NB4 (cell line): ENCODE measurements around the gene MS4A6A.

ENCODE experiments used
- DNase-seq: peaks from one replicate; pipeline ENCODE4 v3.0.0; 2010; ENCODE audit warnings: low read depth
- H3K4me3 ChIP-seq: one replicate; pipeline ENCODE4 v1.5.1; 2011; ENCODE audit warnings: mild to moderate bottlenecking, low read depth, low read length, moderate library complexity
- MYC ChIP-seq: IDR thresholded peaks from 2 replicates; pipeline ENCODE4 v1.6.1; 2011; ENCODE audit warnings: low read depth, low read length
- POLR2A ChIP-seq: IDR thresholded peaks from 2 replicates; pipeline ENCODE4 v1.6.1; 2011; ENCODE audit warnings: mild to moderate bottlenecking; ENCODE audit not compliant: insufficient read length; ENCODE audit errors: extremely low read depth
- TF ChIP-seq, protein P1 (sequence below): IDR thresholded peaks from one replicate; pipeline ENCODE4 v1.5.1; 2012; ENCODE audit warnings: low read depth, low read length
- TF ChIP-seq, protein P2 (sequence below): IDR thresholded peaks from 2 replicates; pipeline ENCODE4 v1.6.1; 2011; ENCODE audit warnings: low read depth, low read length

The MS4A6A gene

DNA sequence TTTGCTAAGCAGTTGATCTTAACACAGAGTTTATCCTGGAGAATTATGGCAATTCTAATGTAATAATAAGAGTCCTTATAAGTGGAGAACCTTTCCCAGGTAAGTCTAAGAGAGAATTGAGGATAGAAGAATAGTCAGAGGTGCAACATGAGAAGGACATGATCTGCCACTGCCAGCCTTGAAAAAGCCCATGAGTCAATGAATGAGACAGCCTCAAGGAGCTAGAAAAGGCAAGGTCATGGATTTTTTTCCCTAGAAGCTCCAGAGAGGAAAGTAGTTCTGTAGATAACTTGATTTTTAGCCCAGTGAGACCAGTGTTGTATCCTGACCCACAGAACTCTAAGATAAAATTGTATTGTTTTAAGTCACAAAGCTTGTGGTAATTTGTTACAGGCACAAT is 16.9 kb downstream of the MS4A6A start:
- TF ChIP-seq, protein P1, sequence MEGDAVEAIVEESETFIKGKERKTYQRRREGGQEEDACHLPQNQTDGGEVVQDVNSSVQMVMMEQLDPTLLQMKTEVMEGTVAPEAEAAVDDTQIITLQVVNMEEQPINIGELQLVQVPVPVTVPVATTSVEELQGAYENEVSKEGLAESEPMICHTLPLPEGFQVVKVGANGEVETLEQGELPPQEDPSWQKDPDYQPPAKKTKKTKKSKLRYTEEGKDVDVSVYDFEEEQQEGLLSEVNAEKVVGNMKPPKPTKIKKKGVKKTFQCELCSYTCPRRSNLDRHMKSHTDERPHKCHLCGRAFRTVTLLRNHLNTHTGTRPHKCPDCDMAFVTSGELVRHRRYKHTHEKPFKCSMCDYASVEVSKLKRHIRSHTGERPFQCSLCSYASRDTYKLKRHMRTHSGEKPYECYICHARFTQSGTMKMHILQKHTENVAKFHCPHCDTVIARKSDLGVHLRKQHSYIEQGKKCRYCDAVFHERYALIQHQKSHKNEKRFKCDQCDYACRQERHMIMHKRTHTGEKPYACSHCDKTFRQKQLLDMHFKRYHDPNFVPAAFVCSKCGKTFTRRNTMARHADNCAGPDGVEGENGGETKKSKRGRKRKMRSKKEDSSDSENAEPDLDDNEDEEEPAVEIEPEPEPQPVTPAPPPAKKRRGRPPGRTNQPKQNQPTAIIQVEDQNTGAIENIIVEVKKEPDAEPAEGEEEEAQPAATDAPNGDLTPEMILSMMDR: no peak
- TF ChIP-seq, protein P2, sequence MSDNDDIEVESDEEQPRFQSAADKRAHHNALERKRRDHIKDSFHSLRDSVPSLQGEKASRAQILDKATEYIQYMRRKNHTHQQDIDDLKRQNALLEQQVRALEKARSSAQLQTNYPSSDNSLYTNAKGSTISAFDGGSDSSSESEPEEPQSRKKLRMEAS: no peak
- TF ChIP-seq MYC (no peak), POLR2A (no peak)
- H3K4me3 ChIP-seq: no peak overlapping the region
- DNase-seq: no peak

DNA sequence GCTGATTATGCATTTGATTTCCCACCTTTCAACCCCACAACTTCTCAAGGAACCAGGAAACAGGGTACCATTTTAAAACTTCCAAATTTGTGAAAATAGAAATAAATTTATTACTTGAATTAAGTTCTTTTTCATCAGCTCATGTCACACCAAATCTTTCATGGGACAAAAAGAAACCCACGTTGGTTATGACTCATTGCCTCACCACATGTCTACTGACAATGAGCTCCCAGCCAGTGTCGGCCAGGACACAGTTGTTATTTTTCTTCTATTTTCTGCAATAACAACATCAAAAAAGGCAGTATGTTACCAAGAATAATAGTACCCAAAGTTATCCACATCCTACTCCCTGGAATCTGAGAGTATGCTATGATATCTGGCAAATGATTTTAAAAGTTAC is 17.3 kb downstream of the MS4A6A start:
- DNase-seq: peak; percentile 23
- TF ChIP-seq MYC (no peak), POLR2A (no peak)
- TF ChIP-seq, protein P2: no peak
- TF ChIP-seq, protein P1: no peak
- no peak overlapping the region for H3K4me3 ChIP-seq

DNA sequence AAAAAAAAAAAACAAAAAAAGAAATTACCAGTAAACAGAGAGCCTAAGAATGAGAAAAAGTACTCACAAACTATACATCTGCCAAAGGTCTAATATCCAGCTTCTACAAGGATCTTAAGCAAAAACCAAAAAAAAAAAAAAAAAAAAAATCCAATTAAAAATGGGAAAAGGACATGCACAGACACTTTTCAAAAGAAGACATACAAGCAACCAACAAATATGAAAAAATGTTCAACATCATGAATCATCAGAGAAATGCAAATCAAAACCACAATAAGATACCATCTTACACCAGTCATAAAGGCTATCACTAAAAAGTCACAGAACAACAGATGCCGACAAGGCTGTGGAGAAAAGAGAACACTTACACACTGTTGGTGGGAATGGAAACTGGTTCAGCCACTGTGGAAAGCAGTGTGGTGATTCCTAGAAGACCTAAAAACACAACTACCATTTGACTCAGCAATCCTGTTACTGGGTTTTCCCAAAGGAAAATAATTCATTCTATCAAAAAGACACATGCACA is 18.3 kb downstream of the MS4A6A start:
- TF ChIP-seq, protein P1: no peak
- TF ChIP-seq, protein P2: no peak
- no peak for TF ChIP-seq POLR2A
- no peak for TF ChIP-seq MYC
- no peak for DNase-seq
- no peak overlapping the region for H3K4me3 ChIP-seq

DNA sequence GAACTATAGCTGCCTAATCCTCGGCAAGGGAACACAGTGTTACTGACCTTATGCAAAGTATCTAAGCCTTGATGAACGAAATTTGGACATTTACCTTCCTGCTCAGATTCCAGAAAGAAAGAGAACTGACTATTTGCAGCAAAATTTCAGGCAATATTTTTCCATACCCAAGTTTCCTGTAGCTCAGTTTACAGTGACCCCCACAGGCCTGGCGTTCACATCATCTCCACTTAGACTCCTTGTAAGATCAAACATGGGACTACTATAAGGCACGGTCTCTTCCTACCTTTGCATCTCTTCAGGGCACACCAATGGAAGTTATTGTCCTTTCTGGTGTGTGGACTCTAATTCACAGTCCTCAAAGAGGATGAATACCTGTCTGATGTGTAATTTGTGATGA is 21.1 kb downstream of the MS4A6A start:
- TF ChIP-seq MYC: no peak
- TF ChIP-seq, protein P1: no peak
- no peak for TF ChIP-seq POLR2A
- TF ChIP-seq, protein P2: no peak
- no peak for DNase-seq
- no peak overlapping the region for H3K4me3 ChIP-seq

DNA sequence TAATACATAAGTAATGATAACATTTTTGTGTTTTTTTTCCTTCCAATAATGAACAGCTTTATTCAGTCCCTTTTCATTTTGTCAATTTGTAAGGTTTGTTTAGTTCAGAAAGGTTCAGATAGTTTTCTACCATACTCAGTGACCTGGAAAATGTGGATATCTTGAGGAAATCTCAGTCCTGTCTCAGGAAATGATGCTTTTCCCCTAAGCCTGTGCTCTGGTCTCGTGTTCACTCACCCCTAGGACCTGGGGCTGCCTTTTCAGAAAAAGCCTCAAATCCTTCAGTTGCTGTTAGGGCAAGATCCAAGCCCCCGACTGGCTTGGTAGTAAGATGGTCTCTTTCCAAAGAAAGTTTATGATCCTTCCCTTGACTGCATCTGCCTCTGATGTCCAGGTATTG is 21.8 kb downstream of the MS4A6A start:
- TF ChIP-seq MYC (no peak), POLR2A (no peak)
- TF ChIP-seq, protein P2: no peak
- TF ChIP-seq, protein P1: no peak

DNA sequence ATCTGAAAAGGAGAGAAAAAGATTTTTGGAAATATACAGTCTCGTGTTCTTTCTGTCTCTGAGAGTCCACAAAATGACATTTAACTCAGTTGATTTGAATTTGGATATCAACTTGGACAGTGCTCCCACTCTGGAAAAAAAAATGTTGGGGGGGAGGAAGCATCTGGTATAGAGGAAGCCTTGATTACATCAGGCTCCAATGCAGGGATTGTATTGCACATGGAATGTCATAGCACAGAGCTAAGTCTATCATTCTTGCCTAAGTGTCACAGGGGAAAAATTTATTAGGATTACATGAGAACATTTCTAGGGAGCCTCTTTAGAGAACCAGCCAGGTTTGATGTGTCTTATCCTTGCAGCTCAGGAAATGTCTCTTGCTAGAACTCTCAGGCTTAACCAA is 23.0 kb downstream of the MS4A6A start:
- TF ChIP-seq POLR2A (no peak), MYC (no peak)
- TF ChIP-seq, protein P1: no peak
- TF ChIP-seq, protein P2: no peak
- H3K4me3 ChIP-seq: no peak overlapping the region
- no peak for DNase-seq

More for the DNA sequence above, 21.8 kb downstream of the MS4A6A start:
- H3K4me3 ChIP-seq: no peak overlapping the region
- no peak for DNase-seq
